ENCODE data around the gene HSD17B2. TPM values are rescaled to one million over a fixed set of nuclear protein-coding genes. Genes with fewer than 3 reads are reported as not detected.

HSD17B2 gene
- total RNA-seq, 1 experiment from 2014 or later, result not detected

DNA sequence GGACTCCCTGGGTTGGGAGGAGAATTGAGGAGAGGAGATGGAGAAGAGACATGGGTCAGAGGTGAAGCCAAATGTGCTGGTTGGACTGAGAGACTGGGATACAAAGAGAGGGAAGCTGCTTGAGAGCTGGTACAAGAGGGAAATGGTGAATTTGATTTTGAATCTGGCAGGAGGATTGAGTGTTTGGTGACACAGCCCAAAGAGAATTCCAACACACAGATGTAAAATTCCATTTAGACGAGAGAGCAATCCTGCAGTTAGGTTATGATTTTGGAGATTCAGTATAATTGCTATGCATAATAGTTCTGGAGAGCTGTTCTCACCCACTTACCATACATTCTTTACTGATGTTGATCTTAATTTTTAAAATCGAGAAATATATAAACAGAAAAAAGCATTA, 57.7 kb downstream of the HSD17B2 start:
- TF ChIP-seq YY1 (IDR thresholded peaks at IDR 0.05; ENCODE audit: extremely low read depth, insufficient replicate concordance, low read depth, low read length), result no peak
- no peak for TF ChIP-seq EGR1 (IDR thresholded peaks at IDR 0.05; ENCODE audit: low read depth)
- no peak for TF ChIP-seq SRF (IDR thresholded peaks at IDR 0.05; ENCODE audit: low read depth)
- no peak for TF ChIP-seq RAD21 (IDR thresholded peaks at IDR 0.05; ENCODE audit: low read depth)
- TF ChIP-seq SP1 (IDR thresholded peaks at IDR 0.05; ENCODE audit: low read depth), result no peak
- TF ChIP-seq ATF3 (IDR thresholded peaks at IDR 0.05), result no peak
- no peak for TF ChIP-seq MAX (IDR thresholded peaks at IDR 0.05)
- TF ChIP-seq REST (IDR thresholded peaks at IDR 0.05; ENCODE audit: low read depth), result no peak
- no peak for TF ChIP-seq CBX3 (IDR thresholded peaks at IDR 0.05; ENCODE audit: low read depth)
- TF ChIP-seq ZNF274 (IDR thresholded peaks at IDR 0.05; ENCODE audit: low read depth, low read length), result no peak
- TF ChIP-seq ELF1 (IDR thresholded peaks at IDR 0.05; ENCODE audit: borderline replicate concordance, low read depth), result no peak
- no peak for TF ChIP-seq ZBTB33 (IDR thresholded peaks at IDR 0.05; ENCODE audit: extremely low read depth, insufficient replicate concordance, low read length)
- no peak for TF ChIP-seq POLR2AphosphoS5 (IDR thresholded peaks at IDR 0.05; ENCODE audit: low read depth, low read length)
- no peak overlapping the region for H3K4me3 ChIP-seq (replicated peaks in 1 of 2; ENCODE audit: low read depth in 1 of 2, low read length in 2 of 2)
- RAD21 ChIA-PET (ENCODE audit: low non-redundant PET in 1 of 2, low total read pairs in 2 of 2, uncharacterized antibody in 2 of 2, unreplicated experiment in 2 of 2), result no interaction called here
- H3K27me3 ChIP-seq (ENCODE audit: insufficient read depth, low read length), result peaks cover 78% of the 10 kb centered on the region
- no peaks in the 10 kb centered on the region for H3K36me3 ChIP-seq (ENCODE audit: control insufficient read depth in 1 of 2, insufficient read depth in 2 of 2, low read length in 2 of 2)
- no peak overlapping the region for H2AFZ ChIP-seq (ENCODE audit: low read depth, low read length, poor library complexity, severe bottlenecking)
- no peaks in the 10 kb centered on the region for H4K20me1 ChIP-seq (ENCODE audit: insufficient read depth)
- BruUV-seq (replicated peaks), result no TSS peak
- no peaks in the 10 kb centered on the region for H3K9me2 ChIP-seq (ENCODE audit: insufficient read depth)
- no peak for DNase-seq (ENCODE audit: low read depth, low spot score)
- CTCF ChIA-PET, result no interaction called here
- no peaks in the 10 kb centered on the region for H3K79me2 ChIP-seq (ENCODE audit: insufficient read depth, low read length)
- no peak overlapping the region for H3K9ac ChIP-seq (ENCODE audit: low read length)
- H3K4me2 ChIP-seq (ENCODE audit: low read length), result no peak overlapping the region
- no peaks in the 10 kb centered on the region for H3K9me3 ChIP-seq (ENCODE audit: control insufficient read depth in 1 of 2, insufficient read depth in 1 of 2, low read depth in 1 of 2, low read length in 2 of 2)
- ATAC-seq, result no peak
- POLR2A ChIA-PET, result no interaction called here
- intact Hi-C loops (cut with micrococcal nuclease), result no loop called here
- no peaks in the 10 kb centered on the region for H3K4me1 ChIP-seq (ENCODE audit: control insufficient read depth in 1 of 2, insufficient read depth in 2 of 2, low read length in 2 of 2)
- H3K27ac ChIP-seq (ENCODE audit: low read depth, low read length), result no peak overlapping the region
